ENCODE measurements around the gene CHRNA9. TPM values are rescaled to one million over a fixed set of nuclear protein-coding genes. Genes with fewer than 3 reads are reported as not detected.

Gene CHRNA9
- total RNA-seq, 1 donor from 2014 or later = 2.8 TPM

DNA sequence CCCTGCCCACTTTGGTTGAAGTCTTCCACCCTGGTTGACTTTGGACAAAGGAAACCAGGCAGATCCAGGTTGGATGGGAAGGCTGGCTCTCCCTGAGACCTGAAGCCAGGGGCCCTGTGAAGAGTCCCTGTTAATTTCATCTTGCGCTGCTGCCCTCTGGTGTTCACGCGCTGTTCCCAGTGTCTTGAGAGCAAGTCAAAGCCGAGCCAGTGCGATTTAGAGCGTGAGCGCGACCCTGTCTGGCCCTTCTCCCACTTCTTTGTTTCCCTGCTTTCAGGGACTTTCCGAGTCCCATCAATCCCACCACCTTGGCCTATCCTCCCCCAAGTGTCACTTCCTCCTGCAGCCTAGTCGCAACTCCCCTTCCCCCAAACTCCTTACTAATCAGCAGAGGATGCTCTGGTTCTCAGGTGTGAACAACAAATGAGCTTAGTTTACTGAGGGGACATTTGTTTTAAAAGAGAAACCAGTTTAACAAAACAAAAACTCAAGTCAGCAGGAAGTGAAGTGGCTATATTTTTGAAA lies 25.8 kb upstream of the CHRNA9 start:
- H3K9ac ChIP-seq (ENCODE audit: low read length) = peak overlapping the region; percentile 40
- Mint-ChIP-seq H3K4me3 (ENCODE audit: unreplicated experiment) (peak overlapping the region; percentile 37), H3K27me3 (ENCODE audit: low read depth, unreplicated experiment) (peaks cover 10% of the 10 kb centered on the region)

GRCh38 chr4:40310225-40310624 lies 24.9 kb upstream of the CHRNA9 start:
- DNase-seq (ENCODE audit: low read depth) = no peak
- H3K79me2 ChIP-seq (ENCODE audit: insufficient read depth, low read length) = no peaks in the 10 kb centered on the region
- Mint-ChIP-seq H3K4me1 (ENCODE audit: low read depth, unreplicated experiment) (no peaks in the 10 kb centered on the region), H3K36me3 (ENCODE audit: low read depth, unreplicated experiment) (no peaks in the 10 kb centered on the region), H3K9me3 (ENCODE audit: unreplicated experiment) (no peaks in the 10 kb centered on the region), H3K4me3 (ENCODE audit: unreplicated experiment) (no peak overlapping the region), H3K27ac (ENCODE audit: unreplicated experiment) (no peak overlapping the region), H3K27me3 (ENCODE audit: low read depth, unreplicated experiment) (peaks cover 8% of the 10 kb centered on the region)
- no peak overlapping the region for H3K4me3 ChIP-seq (ENCODE audit: insufficient read depth, low read depth, low read length)
- H3K27me3 ChIP-seq (ENCODE audit: insufficient read depth, low read length) = no peaks in the 10 kb centered on the region
- no peaks in the 10 kb centered on the region for H3K9me3 ChIP-seq (ENCODE audit: insufficient read depth, low read depth, low read length)
- H4K20me1 ChIP-seq (ENCODE audit: insufficient read depth, low read length) = no peaks in the 10 kb centered on the region
- H3K9ac ChIP-seq (ENCODE audit: low read length) = no peak overlapping the region
- no peak for TF ChIP-seq EZH2 (IDR thresholded peaks at IDR 0.05; ENCODE audit: insufficient read depth, low read length)
- TF ChIP-seq, protein P1, sequence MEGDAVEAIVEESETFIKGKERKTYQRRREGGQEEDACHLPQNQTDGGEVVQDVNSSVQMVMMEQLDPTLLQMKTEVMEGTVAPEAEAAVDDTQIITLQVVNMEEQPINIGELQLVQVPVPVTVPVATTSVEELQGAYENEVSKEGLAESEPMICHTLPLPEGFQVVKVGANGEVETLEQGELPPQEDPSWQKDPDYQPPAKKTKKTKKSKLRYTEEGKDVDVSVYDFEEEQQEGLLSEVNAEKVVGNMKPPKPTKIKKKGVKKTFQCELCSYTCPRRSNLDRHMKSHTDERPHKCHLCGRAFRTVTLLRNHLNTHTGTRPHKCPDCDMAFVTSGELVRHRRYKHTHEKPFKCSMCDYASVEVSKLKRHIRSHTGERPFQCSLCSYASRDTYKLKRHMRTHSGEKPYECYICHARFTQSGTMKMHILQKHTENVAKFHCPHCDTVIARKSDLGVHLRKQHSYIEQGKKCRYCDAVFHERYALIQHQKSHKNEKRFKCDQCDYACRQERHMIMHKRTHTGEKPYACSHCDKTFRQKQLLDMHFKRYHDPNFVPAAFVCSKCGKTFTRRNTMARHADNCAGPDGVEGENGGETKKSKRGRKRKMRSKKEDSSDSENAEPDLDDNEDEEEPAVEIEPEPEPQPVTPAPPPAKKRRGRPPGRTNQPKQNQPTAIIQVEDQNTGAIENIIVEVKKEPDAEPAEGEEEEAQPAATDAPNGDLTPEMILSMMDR (IDR thresholded peaks at IDR 0.05; ENCODE audit: insufficient read depth, low read depth, low read length) = no peak
- no peak overlapping the region for H3K4me2 ChIP-seq (ENCODE audit: low read length)
- H3K4me1 ChIP-seq (ENCODE audit: insufficient read depth, low read length) = peaks cover 2% of the 10 kb centered on the region
- no peak overlapping the region for H2AFZ ChIP-seq (ENCODE audit: low read depth, low read length)
- no peak overlapping the region for H3K27ac ChIP-seq (ENCODE audit: low read depth, low read length)
- H3K36me3 ChIP-seq (ENCODE audit: insufficient read depth, low read length) = no peaks in the 10 kb centered on the region
- no peak for FAIRE-seq

More for the DNA sequence above, 25.8 kb upstream of the CHRNA9 start:
- H3K4me1 Mint-ChIP-seq (ENCODE audit: low read depth, unreplicated experiment) = no peaks in the 10 kb centered on the region
- Histone ChIP-seq H3K4me2 (ENCODE audit: low read length) (peak overlapping the region; percentile 78), H3K4me1 (ENCODE audit: insufficient read depth, low read length) (peaks cover 2% of the 10 kb centered on the region), H3K27ac (ENCODE audit: low read depth, low read length) (no peak overlapping the region), H3K79me2 (ENCODE audit: insufficient read depth, low read length) (no peaks in the 10 kb centered on the region), H3K27me3 (ENCODE audit: insufficient read depth, low read length) (no peaks in the 10 kb centered on the region), H3K36me3 (ENCODE audit: insufficient read depth, low read length) (no peaks in the 10 kb centered on the region), H3K4me3 (ENCODE audit: insufficient read depth, low read depth, low read length) (no peak overlapping the region), H2AFZ (ENCODE audit: low read depth, low read length) (peak overlapping the region; percentile 73), H3K9me3 (ENCODE audit: insufficient read depth, low read depth, low read length) (no peaks in the 10 kb centered on the region), H4K20me1 (ENCODE audit: insufficient read depth, low read length) (no peaks in the 10 kb centered on the region)
- no peaks in the 10 kb centered on the region for H3K36me3 Mint-ChIP-seq (ENCODE audit: low read depth, unreplicated experiment)
- peaks cover 5% of the 10 kb centered on the region for H3K9me3 Mint-ChIP-seq (ENCODE audit: unreplicated experiment)
- H3K27ac Mint-ChIP-seq (ENCODE audit: unreplicated experiment) = no peak overlapping the region
- FAIRE-seq (no peak), DNase-seq (ENCODE audit: low read depth) (peak; percentile 45)
- TF ChIP-seq EZH2 (IDR thresholded peaks at IDR 0.05; ENCODE audit: insufficient read depth, low read length) = no peak
- TF ChIP-seq, protein P1 (IDR thresholded peaks at IDR 0.05; ENCODE audit: insufficient read depth, low read depth, low read length) = peak; percentile 82

DNA sequence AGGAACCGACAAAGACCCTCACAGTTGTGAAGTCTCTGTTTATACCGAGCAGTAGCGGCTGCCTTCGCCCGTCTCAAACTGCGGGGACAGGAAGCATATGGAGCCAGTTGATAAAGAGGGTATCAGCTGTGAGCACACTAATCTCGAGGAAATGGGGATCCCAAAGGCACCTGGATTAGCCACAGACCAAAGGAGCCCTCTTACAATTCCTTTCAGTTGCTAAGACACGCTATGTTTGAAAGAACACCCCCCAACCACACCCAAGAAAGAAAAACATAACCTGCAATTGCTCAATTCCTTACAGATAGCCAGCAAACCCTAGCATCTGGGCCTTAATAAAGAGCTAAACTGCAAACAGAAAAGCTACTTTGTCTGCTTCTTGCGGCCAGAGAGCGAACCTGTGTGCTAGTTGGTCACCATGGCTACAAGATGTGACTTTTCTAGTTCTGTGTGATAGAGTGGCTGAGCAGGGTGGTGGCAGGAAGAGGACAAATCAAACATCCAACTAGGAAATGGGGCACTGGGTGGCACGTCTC lies 23.3 kb upstream of the CHRNA9 start:
- no peak for FAIRE-seq
- H3K4me3 Mint-ChIP-seq (ENCODE audit: unreplicated experiment) = no peak overlapping the region

More for the DNA sequence above, 23.3 kb upstream of the CHRNA9 start:
- DNase-seq (ENCODE audit: low read depth) = no peak
- peaks cover 9% of the 10 kb centered on the region for H3K4me1 ChIP-seq (ENCODE audit: insufficient read depth, low read length)
- no peak overlapping the region for H3K9ac ChIP-seq (ENCODE audit: low read length)
- no peak overlapping the region for H3K27ac Mint-ChIP-seq (ENCODE audit: unreplicated experiment)
- H3K4me1 Mint-ChIP-seq (ENCODE audit: low read depth, unreplicated experiment) = peaks cover 9% of the 10 kb centered on the region
- H3K36me3 ChIP-seq (ENCODE audit: insufficient read depth, low read length) = no peaks in the 10 kb centered on the region
- no peaks in the 10 kb centered on the region for H3K9me3 Mint-ChIP-seq (ENCODE audit: unreplicated experiment)
- H3K9me3 ChIP-seq (ENCODE audit: insufficient read depth, low read depth, low read length) = no peaks in the 10 kb centered on the region
- H4K20me1 ChIP-seq (ENCODE audit: insufficient read depth, low read length) = no peaks in the 10 kb centered on the region
- no peak overlapping the region for H2AFZ ChIP-seq (ENCODE audit: low read depth, low read length)
- no peaks in the 10 kb centered on the region for H3K36me3 Mint-ChIP-seq (ENCODE audit: low read depth, unreplicated experiment)
- H3K79me2 ChIP-seq (ENCODE audit: insufficient read depth, low read length) = no peaks in the 10 kb centered on the region
- H3K27me3 Mint-ChIP-seq (ENCODE audit: low read depth, unreplicated experiment) = peaks cover 8% of the 10 kb centered on the region
- H3K27me3 ChIP-seq (ENCODE audit: insufficient read depth, low read length) = no peaks in the 10 kb centered on the region
- H3K4me2 ChIP-seq (ENCODE audit: low read length) = no peak overlapping the region
- no peak overlapping the region for H3K27ac ChIP-seq (ENCODE audit: low read depth, low read length)
- TF ChIP-seq, protein P1 (IDR thresholded peaks at IDR 0.05; ENCODE audit: insufficient read depth, low read depth, low read length) = no peak
- TF ChIP-seq EZH2 (IDR thresholded peaks at IDR 0.05; ENCODE audit: insufficient read depth, low read length) = no peak
- no peak overlapping the region for H3K4me3 ChIP-seq (ENCODE audit: insufficient read depth, low read depth, low read length)

Data from astrocyte (in vitro differentiated cells and primary cell).